PC-3 (cell line): Measurements from ENCODE around the gene PPP2R1B.

Source experiments
- CTCF ChIP-seq: fragments of 300-600 bp; sonication (generic); conservative IDR thresholded peaks from 2 replicates; pipeline ENCODE4 v1.5.1; 2017; ENCODE audit warnings: antibody characterized with exemption, low read depth, mild to moderate bottlenecking, low read length
- EZH2 ChIP-seq: fragments of 300-600 bp; sonication (generic); IDR thresholded peaks from one replicate; pipeline ENCODE4 v1.6.1; 2017; ENCODE audit warnings: antibody characterized with exemption, mild to moderate bottlenecking, low read length; ENCODE audit not compliant: unreplicated experiment
- EZH2phosphoT487 ChIP-seq: fragments of 300-600 bp; sonication (generic); IDR thresholded peaks from 2 replicates; pipeline ENCODE4 v1.6.1; 2018; ENCODE audit warnings: mild to moderate bottlenecking, antibody characterized with exemption, low read length, borderline replicate concordance

GRCh38 chr11:111739299-111739698 lies 26.9 kb downstream of the PPP2R1B start:
- TF ChIP-seq EZH2 (no peak), CTCF (no peak), EZH2phosphoT487 (no peak)
